ENCODE results near the gene RCOR1.

RCOR1 gene

GRCh38 chr14:102728501-102728900 lies 136.1 kb downstream of the RCOR1 start:
- no peak for DNase-seq

GRCh38 chr14:102729268-102729667 lies 136.8 kb downstream of the RCOR1 start:
- no peak for DNase-seq

GRCh38 chr14:102729825-102730224 lies 137.4 kb downstream of the RCOR1 start:
- no peak for DNase-seq

DNA sequence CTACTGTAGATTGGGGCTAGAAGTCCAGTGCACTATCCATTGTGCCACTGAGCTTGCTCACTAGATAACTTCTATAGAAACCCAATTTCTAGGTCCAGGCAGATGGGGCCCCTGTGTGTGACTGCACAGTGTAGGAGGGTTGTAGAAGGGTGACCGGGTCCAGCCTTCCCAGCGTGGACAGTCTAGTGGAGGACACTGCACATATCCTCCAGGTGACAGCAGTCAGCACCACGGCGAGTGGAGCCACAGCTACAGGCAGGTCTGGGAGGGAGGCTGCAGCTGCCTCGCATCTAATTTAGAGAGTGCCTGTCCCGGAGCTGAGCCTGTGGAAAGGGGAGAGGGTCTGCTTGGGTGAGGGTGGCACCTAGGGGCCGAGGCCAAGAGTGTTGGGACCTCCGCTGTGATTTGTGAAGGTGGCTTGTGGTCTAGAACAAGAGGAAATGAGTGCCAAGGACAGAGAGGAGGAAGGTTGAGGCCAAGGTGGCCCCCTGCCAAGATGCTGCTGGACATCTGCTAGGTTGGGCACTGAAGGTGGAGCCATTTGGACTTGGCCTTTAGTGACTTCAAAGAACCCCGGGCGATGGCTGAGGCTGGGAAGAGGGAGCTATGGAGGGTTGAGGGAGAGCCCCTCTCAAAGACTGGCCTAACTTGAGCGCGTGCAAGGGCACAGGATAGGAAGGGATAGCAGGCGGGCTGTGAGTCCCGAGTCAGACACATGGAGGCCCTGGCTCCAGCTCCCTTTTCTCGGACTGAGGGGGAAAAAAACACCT lies 138.8 kb downstream of the RCOR1 start:
- no peak for DNase-seq

DNA sequence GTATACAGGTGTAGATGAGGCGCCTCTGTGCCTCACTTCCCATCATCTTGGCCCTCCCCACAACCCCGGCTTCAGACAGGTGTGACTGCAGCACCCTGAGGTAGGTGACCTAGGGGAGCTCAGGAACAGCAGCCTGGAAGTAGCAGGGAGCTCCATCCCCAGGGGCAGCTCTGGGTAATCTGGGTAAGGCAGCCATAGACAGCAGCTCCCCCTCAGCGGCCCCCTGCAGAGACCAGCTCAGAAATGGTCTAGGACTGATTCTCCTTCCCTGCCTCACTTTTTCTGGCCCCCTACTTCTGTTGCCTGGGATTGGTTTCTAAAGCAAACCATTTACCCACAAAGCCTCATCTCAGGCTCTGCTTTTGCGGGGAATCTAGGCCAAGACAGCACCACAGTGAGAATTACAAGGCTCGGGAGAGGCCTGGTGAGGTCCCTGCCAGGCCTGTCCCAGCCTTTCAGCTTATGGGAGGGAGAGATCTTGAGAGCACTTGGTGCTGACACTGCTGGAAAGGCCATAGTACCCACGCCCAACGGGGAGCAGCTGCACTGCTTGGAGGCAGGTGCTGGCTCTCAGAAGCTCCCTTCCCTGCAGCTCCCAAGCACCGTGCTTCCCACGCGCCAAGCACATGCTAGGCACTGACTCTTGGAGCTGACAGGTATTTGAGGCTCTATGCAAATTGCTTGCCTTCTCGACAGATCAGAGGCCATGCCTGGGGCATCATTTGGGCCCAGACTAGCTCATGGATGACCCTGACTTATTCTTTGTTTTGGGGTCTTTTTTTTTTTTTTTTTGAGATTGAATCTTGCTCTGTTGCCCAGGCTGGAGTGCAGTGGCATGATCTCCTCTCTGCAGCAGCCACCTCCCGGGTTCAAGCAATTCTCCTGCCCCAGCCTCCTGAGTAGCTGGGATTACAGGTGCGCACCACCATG lies 139.7 kb downstream of the RCOR1 start:
- DNase-seq = no peak

GRCh38 chr14:102732924-102733323 lies 140.5 kb downstream of the RCOR1 start:
- DNase-seq = no peak

- DNase-seq = no peak
Observed at GRCh38 chr14:102733326-102733725, 140.9 kb downstream of the RCOR1 start.

DNA sequence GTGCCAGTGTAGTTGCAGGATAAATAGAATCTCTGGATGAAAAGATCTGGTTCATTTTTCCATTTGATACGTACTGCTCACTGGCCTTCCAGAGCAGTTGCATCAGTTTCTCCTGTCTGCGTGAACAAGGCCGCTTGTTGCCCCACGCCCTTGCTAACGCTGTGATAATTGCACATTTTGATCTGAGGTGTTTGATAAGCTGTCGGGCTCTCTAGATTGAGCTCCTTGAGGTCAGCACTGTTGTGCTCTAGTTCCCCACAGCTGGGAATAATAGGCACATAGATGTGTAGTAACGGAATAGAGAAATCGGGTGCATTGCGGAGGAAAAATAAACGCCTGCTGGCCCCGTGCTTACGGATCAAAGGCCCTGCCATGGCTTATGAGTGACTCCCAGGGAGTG lies 142.0 kb downstream of the RCOR1 start:
- DNase-seq = no peak

DNA sequence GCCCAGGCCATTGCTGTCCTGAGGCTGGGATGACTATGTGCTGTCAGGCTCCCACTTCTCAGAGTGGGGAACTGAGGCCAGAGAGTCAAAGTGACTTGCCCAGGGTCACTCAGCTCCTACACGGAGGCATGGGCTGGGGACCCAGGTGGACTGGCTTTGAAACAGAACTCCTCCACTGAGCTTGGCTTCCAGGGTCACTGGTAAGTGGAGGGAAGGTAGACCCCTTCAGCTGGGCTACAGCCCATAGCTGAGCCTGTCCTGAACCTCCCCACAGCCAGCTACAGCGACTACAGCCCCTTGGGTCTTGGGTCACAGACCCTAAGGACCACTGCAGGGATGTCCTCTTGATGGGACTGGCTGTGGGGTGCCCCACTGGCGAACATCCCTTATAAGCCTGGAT lies 144.5 kb downstream of the RCOR1 start:
- no peak for DNase-seq

- DNase-seq = no peak
Observed at GRCh38 chr14:102737402-102738372, 145.2 kb downstream of the RCOR1 start.

- no peak for DNase-seq
Observed at GRCh38 chr14:102738373-102739189, 146.1 kb downstream of the RCOR1 start.

GRCh38 chr14:102739190-102739469 lies 146.7 kb downstream of the RCOR1 start:
- DNase-seq = no peak

GRCh38 chr14:102746634-102747438 lies 154.4 kb downstream of the RCOR1 start:
- no peak for DNase-seq

DNA sequence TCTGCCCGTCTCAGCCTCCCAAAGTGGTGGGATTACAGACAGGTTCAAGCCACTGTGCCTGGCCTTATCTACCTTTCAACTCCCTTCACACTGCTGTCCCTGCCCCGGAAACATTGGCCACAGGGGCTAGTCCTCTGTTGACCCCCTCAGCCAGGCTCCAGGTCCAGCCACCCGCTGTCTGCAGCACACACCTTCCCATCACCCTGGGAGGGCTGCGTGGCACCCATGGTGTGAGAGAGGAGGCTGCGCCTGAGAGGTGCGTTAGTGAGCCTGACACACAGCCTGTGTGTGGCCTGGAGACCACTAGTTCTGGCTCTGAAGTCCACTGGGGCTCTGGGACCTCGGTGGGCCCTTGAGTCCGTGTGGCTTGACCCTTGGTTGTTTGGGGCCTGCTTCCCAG lies 156.4 kb downstream of the RCOR1 start:
- no peak for DNase-seq

- no peak for DNase-seq
Observed at GRCh38 chr14:102749393-102750305, 157.2 kb downstream of the RCOR1 start.

DNA sequence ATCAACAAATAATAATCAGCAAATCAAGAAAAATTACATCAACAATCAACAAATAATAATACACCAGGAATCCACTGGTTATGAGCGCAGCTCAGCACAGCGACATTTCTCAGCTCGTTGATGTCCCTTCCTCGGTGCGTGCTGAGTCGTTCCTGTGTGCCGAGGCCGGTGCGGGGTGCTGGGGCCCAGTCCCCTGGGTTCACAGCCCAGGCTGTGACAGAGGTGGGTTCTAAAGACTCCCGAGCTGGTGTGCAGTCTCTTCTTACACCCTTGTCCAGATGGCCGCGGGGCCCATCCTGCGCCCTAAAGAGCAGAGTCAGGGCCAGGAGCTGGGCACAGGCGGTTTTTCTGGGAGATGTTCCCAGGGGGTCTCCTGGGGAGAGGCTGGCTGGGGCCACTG lies 157.9 kb downstream of the RCOR1 start:
- DNase-seq = no peak

GRCh38 chr14:102751088-102751487 lies 158.6 kb downstream of the RCOR1 start:
- no peak for DNase-seq

- DNase-seq = no peak
Observed at GRCh38 chr14:102752239-102752847, 159.9 kb downstream of the RCOR1 start.

DNA sequence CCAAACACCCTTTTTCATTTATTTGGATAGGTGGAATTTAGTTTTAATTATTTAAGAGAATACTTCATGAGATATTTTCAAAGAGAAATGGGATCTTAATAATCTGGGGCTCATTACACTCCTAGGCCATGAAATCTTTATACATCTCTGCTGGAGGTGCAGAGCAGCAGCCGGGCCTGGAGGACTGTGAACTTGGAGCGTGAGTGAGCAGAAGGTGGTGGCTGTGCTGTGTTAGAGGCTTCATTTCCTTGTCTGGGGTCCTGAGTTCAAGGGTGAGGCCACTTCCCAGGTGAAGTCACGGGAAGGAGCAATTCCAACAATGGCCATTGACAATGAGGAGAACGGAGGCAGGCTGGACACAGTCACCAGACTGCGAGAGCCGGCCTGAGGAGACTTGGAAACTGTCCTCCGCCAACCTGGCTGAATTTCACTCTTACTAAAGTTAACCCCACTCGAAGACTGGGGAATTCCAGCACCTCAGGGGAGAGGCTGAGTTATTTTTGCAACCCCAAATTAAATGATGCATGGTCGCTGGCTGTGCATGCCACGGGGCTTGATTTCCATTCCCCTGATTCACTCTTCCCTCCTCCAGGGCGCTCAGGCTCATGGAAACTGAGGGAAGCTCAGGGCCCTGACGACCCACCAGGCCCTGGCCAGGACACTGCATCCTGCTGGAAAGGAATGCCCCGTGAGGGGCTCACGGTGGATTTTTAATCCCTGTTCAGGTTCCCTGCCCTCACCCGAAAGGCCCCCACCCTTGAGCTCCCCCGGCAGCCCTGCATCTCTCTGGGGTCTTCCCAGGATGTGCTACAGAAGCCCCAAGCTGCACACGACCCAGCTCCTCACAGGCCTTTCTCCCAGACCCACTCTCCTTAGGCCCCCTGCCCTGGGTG lies 162.2 kb downstream of the RCOR1 start:
- DNase-seq = no peak

Data from stimulated activated naive CD4-positive, alpha-beta T cell (primary cell).